Fibroblast of skin of abdomen (primary cell): ENCODE measurements around the gene HEYL.
"Not testable (repeated sequence)": the region's sequence is repeated elsewhere in the genome, so short reads cannot be mapped to it uniquely, and the experiment has no call there.

Source experiments
- DNase-seq: peaks from one replicate; pipeline ENCODE4 v3.0.0-alpha.2; 2013

Gene HEYL

GRCh38 chr1:39635871-39636210 is 3.6 kb downstream of the HEYL start:
- DNase-seq, result no peak

- DNase-seq, result no peak
Observed at GRCh38 chr1:39635205-39635870, 4.1 kb downstream of the HEYL start.

GRCh38 chr1:39633422-39633821 is 6.0 kb downstream of the HEYL start:
- no peak for DNase-seq

GRCh38 chr1:39632682-39633417 is 6.6 kb downstream of the HEYL start:
- DNase-seq, result peak; percentile 21

GRCh38 chr1:39632323-39632681 is 7.1 kb downstream of the HEYL start:
- no peak for DNase-seq

GRCh38 chr1:39631361-39632322 is 7.8 kb downstream of the HEYL start:
- no peak for DNase-seq

- no peak for DNase-seq
Observed at GRCh38 chr1:39628807-39629350, 10.6 kb downstream of the HEYL start.

GRCh38 chr1:39626646-39627045 is 12.8 kb downstream of the HEYL start:
- no peak for DNase-seq

GRCh38 chr1:39625462-39626273 is 13.8 kb downstream of the HEYL start:
- DNase-seq, result peak; percentile 28

GRCh38 chr1:39625009-39625408 is 14.4 kb downstream of the HEYL start:
- DNase-seq, result no peak

GRCh38 chr1:39623053-39623452 is 16.4 kb downstream of the HEYL start:
- DNase-seq, result no peak

- DNase-seq, result no peak
Observed at GRCh38 chr1:39622427-39622826, 17.0 kb downstream of the HEYL start.

GRCh38 chr1:39620659-39621165 is 18.7 kb downstream of the HEYL start:
- DNase-seq, result no peak

- DNase-seq, result no peak
Observed at GRCh38 chr1:39617488-39618049, 21.9 kb downstream of the HEYL start.

- DNase-seq, result no peak
Observed at GRCh38 chr1:39615086-39615673, 24.3 kb downstream of the HEYL start.

GRCh38 chr1:39614488-39614887 is 25.0 kb downstream of the HEYL start:
- no peak for DNase-seq

- DNase-seq, result no peak
Observed at GRCh38 chr1:39613250-39613649, 26.2 kb downstream of the HEYL start.

- DNase-seq, result peak; percentile 39
Observed at GRCh38 chr1:39609618-39610331, 29.7 kb downstream of the HEYL start.

- no peak for DNase-seq
Observed at GRCh38 chr1:39608921-39609320, 30.5 kb downstream of the HEYL start.

- not testable (repeated sequence) for DNase-seq
Observed at GRCh38 chr1:39603677-39604076, 35.8 kb downstream of the HEYL start.
